ENCODE results near the gene ARFRP1. TPM values are rescaled to one million over a fixed set of nuclear protein-coding genes. Genes with fewer than 3 reads are reported as not detected.

Gene ARFRP1
- total RNA-seq, 4 donors from 2014 or later = 43.6 to 52.1 (median 46.7) TPM

DNA sequence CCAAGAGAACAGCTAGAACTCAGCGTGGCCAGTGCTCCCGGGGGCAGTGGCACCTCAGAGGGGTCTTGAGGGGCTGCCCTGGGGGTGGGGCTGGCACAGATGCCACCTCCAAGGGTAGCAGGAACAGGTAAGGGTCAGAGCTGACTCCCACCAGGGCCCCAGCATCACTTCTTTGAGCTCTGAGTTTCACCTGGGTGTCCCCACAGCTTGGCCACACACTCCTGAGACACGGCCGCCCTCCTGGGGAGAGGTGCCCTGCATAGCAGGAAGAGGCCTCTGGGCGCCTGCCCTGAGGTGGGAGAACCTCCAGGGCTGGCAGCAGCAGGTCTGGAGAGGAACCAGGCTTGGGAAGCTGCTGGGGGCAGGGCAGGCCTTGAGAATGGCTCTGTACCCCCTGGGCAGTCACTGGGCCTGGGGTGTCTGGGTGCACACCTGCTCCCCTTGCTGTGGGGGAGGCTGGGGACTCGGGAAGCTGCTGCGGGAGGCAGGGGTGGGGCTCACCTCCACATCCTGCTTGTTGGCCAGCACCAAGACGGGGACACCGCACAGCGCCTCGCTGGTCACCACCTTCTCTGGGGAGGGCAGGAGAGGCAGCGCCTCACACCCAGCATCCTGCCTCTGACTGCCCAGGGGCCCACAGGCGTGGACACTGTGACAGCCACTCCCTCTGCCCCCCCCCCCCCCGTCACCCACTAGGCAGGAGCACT is 6.3 kb downstream of the ARFRP1 start:
- TF ChIP-seq, protein P1, sequence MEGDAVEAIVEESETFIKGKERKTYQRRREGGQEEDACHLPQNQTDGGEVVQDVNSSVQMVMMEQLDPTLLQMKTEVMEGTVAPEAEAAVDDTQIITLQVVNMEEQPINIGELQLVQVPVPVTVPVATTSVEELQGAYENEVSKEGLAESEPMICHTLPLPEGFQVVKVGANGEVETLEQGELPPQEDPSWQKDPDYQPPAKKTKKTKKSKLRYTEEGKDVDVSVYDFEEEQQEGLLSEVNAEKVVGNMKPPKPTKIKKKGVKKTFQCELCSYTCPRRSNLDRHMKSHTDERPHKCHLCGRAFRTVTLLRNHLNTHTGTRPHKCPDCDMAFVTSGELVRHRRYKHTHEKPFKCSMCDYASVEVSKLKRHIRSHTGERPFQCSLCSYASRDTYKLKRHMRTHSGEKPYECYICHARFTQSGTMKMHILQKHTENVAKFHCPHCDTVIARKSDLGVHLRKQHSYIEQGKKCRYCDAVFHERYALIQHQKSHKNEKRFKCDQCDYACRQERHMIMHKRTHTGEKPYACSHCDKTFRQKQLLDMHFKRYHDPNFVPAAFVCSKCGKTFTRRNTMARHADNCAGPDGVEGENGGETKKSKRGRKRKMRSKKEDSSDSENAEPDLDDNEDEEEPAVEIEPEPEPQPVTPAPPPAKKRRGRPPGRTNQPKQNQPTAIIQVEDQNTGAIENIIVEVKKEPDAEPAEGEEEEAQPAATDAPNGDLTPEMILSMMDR (IDR thresholded peaks at IDR 0.05) = no peak
- no peak for TF ChIP-seq POLR2A (IDR thresholded peaks at IDR 0.05)
- 79 to 82% methylated on average over 4 to 11 of the region's 14 CpGs for WGBS, 2 donors
- intact Hi-C loops (cut with DNase I) = no loop called here
- no peak for DNase-seq
- peaks cover 0 to 14% of the 10 kb centered on the region in 2 donors for H3K36me3 ChIP-seq
- H3K27me3 ChIP-seq = no peaks in the 10 kb centered on the region
- H3K9me3 ChIP-seq = no peaks in the 10 kb centered on the region
- H3K27ac ChIP-seq = no peak overlapping the region
- peaks cover 12 to 26% of the 10 kb centered on the region in 2 donors for H3K4me1 ChIP-seq
- no peak overlapping the region for H3K4me3 ChIP-seq (replicated peaks in 1 of 3)

DNA sequence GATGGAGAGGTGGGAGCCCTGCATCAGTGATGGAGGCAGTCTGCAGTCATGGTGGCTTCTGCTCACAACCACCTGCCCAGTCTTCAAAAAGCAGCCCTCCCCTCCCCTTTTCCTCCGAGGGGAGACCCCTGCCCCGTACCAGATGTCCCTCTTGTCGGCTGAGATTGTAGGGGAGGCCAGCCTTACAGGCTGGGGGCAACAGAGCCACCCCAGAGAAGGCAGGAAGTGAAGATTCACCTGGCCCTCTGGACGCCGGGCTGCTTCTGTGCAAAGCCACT is 6.8 kb downstream of the ARFRP1 start:
- peaks cover 11 to 22% of the 10 kb centered on the region in 2 donors for H3K4me1 ChIP-seq
- intact Hi-C loops (cut with DNase I) = no loop called here
- no peak for DNase-seq
- H3K36me3 ChIP-seq = peaks cover 0 to 12% of the 10 kb centered on the region in 2 donors
- H3K27ac ChIP-seq = no peak overlapping the region
- no peaks in the 10 kb centered on the region for H3K9me3 ChIP-seq
- WGBS, 2 donors = 73 to 82% methylated on average over 5 of the region's 5 CpGs
- H3K27me3 ChIP-seq = no peaks in the 10 kb centered on the region
- TF ChIP-seq, protein P1 (IDR thresholded peaks at IDR 0.05) = no peak
- TF ChIP-seq POLR2A (IDR thresholded peaks at IDR 0.05) = no peak
- H3K4me3 ChIP-seq (replicated peaks in 1 of 3) = no peak overlapping the region

DNA sequence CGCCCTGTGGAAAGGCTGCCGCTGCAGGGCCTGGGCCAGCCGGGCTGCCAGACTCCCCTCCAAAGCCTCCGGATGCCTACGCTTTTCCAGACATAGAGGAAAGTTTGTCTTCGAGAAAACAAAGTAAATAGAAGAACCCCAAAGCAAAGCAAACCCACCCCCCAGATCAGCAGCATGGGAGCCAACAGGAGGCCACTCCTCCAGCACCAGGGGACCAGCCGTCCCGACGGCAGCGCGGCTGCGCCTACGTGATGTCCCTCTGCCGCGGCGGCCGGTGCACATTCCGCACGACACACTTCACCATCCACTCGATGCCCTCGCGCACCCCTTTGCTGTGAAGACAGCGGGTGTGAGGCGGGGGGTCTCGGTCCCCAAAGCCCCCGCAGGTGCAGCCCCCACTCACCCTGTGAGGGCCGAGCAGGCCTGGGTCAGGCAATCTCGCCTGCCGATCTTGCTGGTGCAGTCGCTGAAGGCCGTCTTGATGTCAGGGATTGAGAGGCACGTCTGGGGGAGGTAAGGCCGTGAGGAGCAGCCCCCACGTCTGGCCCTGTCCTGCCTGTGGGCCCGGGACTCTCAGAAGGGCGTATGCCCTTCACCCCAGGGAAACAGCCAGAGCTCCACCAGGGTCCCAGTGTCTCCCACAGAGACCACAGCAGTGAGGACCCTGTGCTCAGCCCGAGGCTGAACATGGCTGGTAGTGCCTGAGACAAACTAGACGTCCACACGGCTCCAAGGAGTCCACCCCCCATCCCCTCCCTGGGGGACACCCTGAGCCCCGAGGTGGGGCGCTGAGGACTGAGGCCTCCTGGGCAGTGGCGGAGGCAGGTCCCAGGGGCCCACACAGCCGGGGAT is 7.4 kb downstream of the ARFRP1 start:
- intact Hi-C loops (cut with DNase I) = no loop called here
- DNase-seq = no peak
- 94 to 97% methylated on average over 31 to 33 of the region's 43 CpGs for WGBS, 2 donors

DNA sequence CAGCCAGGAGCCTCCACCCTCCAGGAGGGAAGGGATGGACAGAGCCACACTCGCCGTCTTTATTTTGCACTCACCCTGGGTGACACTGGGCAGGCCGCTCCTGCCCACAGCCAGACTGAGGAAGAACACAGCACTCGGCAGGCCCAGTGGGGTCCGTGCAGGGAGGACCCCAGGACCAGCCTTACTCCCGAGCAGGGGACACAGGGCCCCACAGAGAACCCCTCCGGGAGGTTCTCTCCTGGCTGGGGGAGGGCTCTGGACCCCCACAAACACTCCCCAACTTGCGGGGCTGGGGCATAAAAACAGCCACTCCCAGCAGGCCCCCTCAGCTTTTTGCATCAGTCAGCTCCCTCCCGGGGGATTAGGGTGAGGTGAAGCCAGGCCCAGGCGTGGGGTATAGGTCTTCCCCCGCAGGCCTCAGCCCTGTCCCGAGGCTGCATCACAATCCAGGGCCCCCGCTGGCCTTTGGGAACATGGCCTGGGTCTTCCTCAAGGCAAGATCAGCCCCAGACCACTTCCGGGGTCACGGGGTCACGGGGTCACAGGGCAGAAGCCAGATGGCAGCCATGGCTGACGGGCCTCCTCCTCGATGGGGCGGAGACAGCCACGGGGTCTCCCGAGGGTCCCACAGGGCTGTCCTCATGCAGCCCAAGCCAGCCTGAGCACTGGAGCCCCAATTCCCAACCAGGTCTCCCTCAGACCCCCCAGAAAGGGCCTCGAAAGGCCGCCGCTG is 8.1 kb downstream of the ARFRP1 start:
- H3K4me1 ChIP-seq = peaks cover 11 to 22% of the 10 kb centered on the region in 2 donors
- H3K36me3 ChIP-seq = peaks cover 4 to 6% of the 10 kb centered on the region in 2 donors
- intact Hi-C loops (cut with DNase I) = no loop called here
- TF ChIP-seq, protein P1 (IDR thresholded peaks at IDR 0.05) = no peak
- no peak for TF ChIP-seq POLR2A (IDR thresholded peaks at IDR 0.05)
- no peak for DNase-seq
- H3K4me3 ChIP-seq (replicated peaks in 1 of 3) = no peak overlapping the region
- 66 to 83% methylated on average over 8 to 12 of the region's 24 CpGs for WGBS, 2 donors
- H3K27ac ChIP-seq = peak overlapping the region in 2 of 3 donors; percentile 32 to 57
- no peaks in the 10 kb centered on the region for H3K9me3 ChIP-seq
- no peaks in the 10 kb centered on the region for H3K27me3 ChIP-seq

More for the DNA sequence above, 7.4 kb downstream of the ARFRP1 start:
- H3K4me1 ChIP-seq = peaks cover 11 to 22% of the 10 kb centered on the region in 2 donors
- no peak for TF ChIP-seq POLR2A (IDR thresholded peaks at IDR 0.05)
- TF ChIP-seq, protein P1 (IDR thresholded peaks at IDR 0.05) = no peak
- H3K27me3 ChIP-seq = no peaks in the 10 kb centered on the region
- no peaks in the 10 kb centered on the region for H3K9me3 ChIP-seq
- peaks cover 0 to 7% of the 10 kb centered on the region in 2 donors for H3K36me3 ChIP-seq
- H3K4me3 ChIP-seq (replicated peaks in 1 of 3) = no peak overlapping the region
- no peak overlapping the region for H3K27ac ChIP-seq
